Mesenchymal stem cell (in vitro differentiated cells and primary cell): ENCODE results near the gene PANK4.

Experiments used
- DNase-seq: peaks from one replicate; pipeline ENCODE4 v3.0.0-alpha.2; 2013
- H2AFZ ChIP-seq: one replicate; pipeline ENCODE4 v1.6.1; 2013; ENCODE audit warnings: low read depth, mild to moderate bottlenecking, control low read depth, inconsistent platforms, low read length, moderate library complexity
- H2AK5ac ChIP-seq: 2 replicates; pipeline ENCODE4 v1.6.1; 2013; ENCODE audit warnings: low read length, moderate library complexity, mild to moderate bottlenecking, inconsistent platforms; ENCODE audit not compliant: severe bottlenecking
- H2BK120ac ChIP-seq: one replicate; pipeline ENCODE4 v1.6.1; 2013; ENCODE audit warnings: low read depth, mild to moderate bottlenecking, inconsistent platforms, low read length, moderate library complexity
- H2BK12ac ChIP-seq, 2 experiments: one replicate each; pipeline ENCODE4 v1.6.1; 2013; ENCODE audit warnings: inconsistent platforms in 2 of 2, low read length in 2 of 2, mild to moderate bottlenecking in 2 of 2, moderate library complexity in 2 of 2, control low read depth in 1 of 2
- H2BK15ac ChIP-seq: one replicate; pipeline ENCODE4 v1.6.1; 2013; ENCODE audit warnings: mild to moderate bottlenecking, low read depth, inconsistent platforms; ENCODE audit not compliant: poor library complexity, severe bottlenecking
- H2BK5ac ChIP-seq: 2 replicates; pipeline ENCODE4 v1.6.1; 2013; ENCODE audit warnings: low read depth, mild to moderate bottlenecking, low read length, control low read depth, inconsistent platforms; ENCODE audit not compliant: poor library complexity, severe bottlenecking
- H3K14ac ChIP-seq, 2 experiments: one replicate each; pipeline ENCODE4 v1.6.1; 2013; ENCODE audit warnings: inconsistent platforms in 2 of 2, low read length in 2 of 2, control low read depth in 1 of 2, mild to moderate bottlenecking in 1 of 2, moderate library complexity in 1 of 2
- H3K18ac ChIP-seq, 2 experiments: one replicate each; pipeline ENCODE4 v1.6.1; 2013; ENCODE audit warnings: inconsistent platforms in 2 of 2, low read length in 2 of 2, control low read depth in 1 of 2, low read depth in 1 of 2, mild to moderate bottlenecking in 1 of 2
- H3K23ac ChIP-seq, 2 experiments: one replicate each; pipeline ENCODE4 v1.6.1; 2013; ENCODE audit warnings: inconsistent platforms in 2 of 2, low read length in 2 of 2, mild to moderate bottlenecking in 2 of 2, moderate library complexity in 2 of 2, control low read depth in 1 of 2
- H3K27ac ChIP-seq: 2 replicates; pipeline ENCODE4 v1.5.1; 2013; ENCODE audit warnings: mild to moderate bottlenecking, moderate library complexity, low read length, control low read depth, inconsistent platforms; ENCODE audit not compliant: poor library complexity, severe bottlenecking
- H3K27me3 ChIP-seq, 2 experiments: 2 replicates each; pipeline versions ENCODE4 v1.6.1 to v1.7.0; 2013; ENCODE audit warnings: low read length in 2 of 2, mild to moderate bottlenecking in 2 of 2, moderate library complexity in 2 of 2, control low read depth in 1 of 2, inconsistent platforms in 1 of 2; ENCODE audit not compliant: control insufficient read depth in 1 of 2, insufficient read depth in 1 of 2
- H3K36me3 ChIP-seq, 2 experiments: 2 replicates each; pipeline versions ENCODE4 v1.6.1 to v1.7.0; 2013; ENCODE audit warnings: low read length in 2 of 2, control low read depth in 1 of 2, inconsistent platforms in 1 of 2, low read depth in 1 of 2, mild to moderate bottlenecking in 1 of 2; ENCODE audit not compliant: insufficient read depth in 2 of 2, control insufficient read depth in 1 of 2
- H3K4ac ChIP-seq, 2 experiments: one replicate each; pipeline ENCODE4 v1.6.1; 2013; ENCODE audit warnings: inconsistent platforms in 2 of 2, low read length in 2 of 2, mild to moderate bottlenecking in 2 of 2, moderate library complexity in 2 of 2, control low read depth in 1 of 2, low read depth in 1 of 2
- H3K4me1 ChIP-seq: 2 replicates; pipeline ENCODE4 v1.6.1; 2013; ENCODE audit warnings: low read depth, low read length, control low read depth; ENCODE audit not compliant: control insufficient read depth, insufficient read depth
- H3K4me2 ChIP-seq: 2 replicates; pipeline ENCODE4 v1.6.1; 2013; ENCODE audit warnings: low read length, mild to moderate bottlenecking, inconsistent platforms; ENCODE audit not compliant: poor library complexity, severe bottlenecking
- H3K4me3 ChIP-seq, 2 experiments: 2 replicates each; pipeline versions ENCODE4 v1.5.1 to v1.7.0; 2013; ENCODE audit warnings: low read length in 2 of 2, mild to moderate bottlenecking in 2 of 2, control low read depth in 1 of 2, low read depth in 1 of 2; ENCODE audit not compliant: insufficient read depth in 1 of 2
- H3K79me1 ChIP-seq: replicated peaks from 2 replicates; pipeline ENCODE4 v1.6.1; 2013; ENCODE audit warnings: mild to moderate bottlenecking, control low read depth, low read length, inconsistent platforms; ENCODE audit not compliant: poor library complexity, severe bottlenecking
- H3K9ac ChIP-seq: 2 replicates; pipeline ENCODE4 v1.7.0; 2013; ENCODE audit warnings: mild to moderate bottlenecking, low read length, moderate library complexity
- H3K9me3 ChIP-seq: 2 replicates; pipeline ENCODE4 v1.7.0; 2013; ENCODE audit warnings: mild to moderate bottlenecking, low read length; ENCODE audit not compliant: control insufficient read depth
- H4K8ac ChIP-seq: one replicate; pipeline ENCODE4 v1.6.1; 2013; ENCODE audit warnings: inconsistent platforms, mild to moderate bottlenecking, low read length, moderate library complexity
- H4K91ac ChIP-seq: one replicate; pipeline ENCODE4 v1.6.1; 2013; ENCODE audit warnings: mild to moderate bottlenecking, low read length, inconsistent platforms
- WGBS: methylation state at CpG from one replicate; pipeline ENCODE4 v1.1.7; 2013; ENCODE audit warnings: mixed read lengths; 5-methylcytosine and 5-hydroxymethylcytosine counted together

Gene PANK4

DNA sequence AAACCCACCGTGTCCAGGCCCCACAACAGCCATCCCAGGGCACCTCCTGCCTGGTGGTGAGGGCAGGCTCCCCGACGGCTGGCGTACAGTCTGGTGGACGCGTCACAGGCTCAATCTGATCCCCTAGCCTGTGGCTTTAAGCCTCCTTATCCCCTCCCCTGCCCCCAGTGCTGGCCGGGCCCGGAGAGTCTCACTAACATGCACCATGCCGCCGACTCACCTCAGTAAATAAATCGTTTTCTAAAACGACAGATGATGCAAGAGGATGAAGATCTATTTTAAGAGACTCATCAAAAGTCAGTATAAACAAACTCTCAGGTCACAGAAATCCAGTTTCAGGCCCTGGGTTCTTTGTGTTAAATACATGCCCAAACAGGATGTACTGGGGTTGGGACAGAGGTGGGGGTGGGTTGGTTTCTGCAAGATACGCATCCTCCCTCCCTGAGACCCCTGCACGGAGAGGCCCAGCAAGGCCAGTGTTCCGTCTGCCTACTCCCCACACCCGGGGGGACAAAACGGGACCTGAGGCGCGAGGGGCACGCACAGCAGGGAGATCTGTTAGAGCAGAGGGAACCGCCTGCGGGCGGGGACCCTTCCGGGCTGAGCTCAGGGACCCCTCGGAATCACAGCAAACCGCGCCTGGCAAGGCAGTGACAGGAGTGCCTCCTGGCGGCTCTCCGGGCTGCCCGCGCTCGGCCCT lies 3.1 kb downstream of the PANK4 start:
- Histone ChIP-seq H3K4me1 (peaks cover 36% of the 10 kb centered on the region), H3K4me3 (no peak overlapping the region), H3K4ac (no peak overlapping the region), H3K27ac (no peak overlapping the region), H2AFZ (no peak overlapping the region), H2BK12ac (peak overlapping the region in 1 of 2 experiments; percentile 49), H3K79me1 (peaks cover 20% of the 10 kb centered on the region), H3K18ac (peak overlapping the region; percentile 56 to 58), H2AK5ac (no peak overlapping the region), H2BK5ac (no peak overlapping the region), H4K91ac (peak overlapping the region; percentile 75), H3K9me3 (no peaks in the 10 kb centered on the region), H2BK15ac (no peak overlapping the region), H3K36me3 (peaks cover 25 to 45% of the 10 kb centered on the region in 2 experiments), H3K27me3 (peaks cover 7 to 10% of the 10 kb centered on the region in 2 experiments), H4K8ac (peak overlapping the region; percentile 16), H3K14ac (no peak overlapping the region), H3K4me2 (no peak overlapping the region), H3K23ac (no peak overlapping the region), H3K9ac (no peak overlapping the region), H2BK120ac (no peak overlapping the region)
- WGBS: 70% methylated on average over 30 of the region's 32 CpGs
- peak; percentile 43 for DNase-seq

DNA sequence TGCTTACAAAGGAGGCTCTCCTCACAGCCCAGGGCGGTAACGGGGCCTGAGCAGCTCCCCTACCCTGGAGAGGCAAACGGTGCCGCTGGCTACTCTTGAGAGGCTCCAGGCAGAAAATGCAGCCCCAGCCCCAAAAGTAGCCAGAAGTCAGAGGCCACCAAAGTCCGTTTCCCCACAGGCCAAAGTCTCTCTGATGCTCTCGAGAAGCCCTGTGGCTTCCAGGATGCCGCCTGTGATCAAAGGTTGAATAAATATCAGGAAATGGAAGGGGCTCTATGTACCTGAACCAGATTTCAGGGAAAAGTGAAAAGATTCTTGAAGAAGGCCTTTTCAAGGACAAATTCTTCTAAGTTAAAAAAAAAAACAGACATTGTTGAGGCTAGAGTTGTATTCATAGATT lies 4.2 kb downstream of the PANK4 start:
- no peak overlapping the region for H3K23ac ChIP-seq
- H3K27ac ChIP-seq: no peak overlapping the region
- H3K4me1 ChIP-seq: peaks cover 27% of the 10 kb centered on the region
- H3K36me3 ChIP-seq: peaks cover 36 to 56% of the 10 kb centered on the region in 2 experiments
- 98% methylated on average over 7 of the region's 7 CpGs for WGBS
- no peak overlapping the region for H2AFZ ChIP-seq
- H2BK15ac ChIP-seq: no peak overlapping the region
- no peak overlapping the region for H3K4ac ChIP-seq
- no peak overlapping the region for H3K4me2 ChIP-seq
- no peak overlapping the region for H2BK5ac ChIP-seq
- no peak overlapping the region for H3K14ac ChIP-seq
- H4K91ac ChIP-seq: no peak overlapping the region
- no peak overlapping the region for H3K4me3 ChIP-seq
- peaks cover 28% of the 10 kb centered on the region for H3K79me1 ChIP-seq
- no peak overlapping the region for H3K18ac ChIP-seq
- H2BK12ac ChIP-seq: no peak overlapping the region
- no peaks in the 10 kb centered on the region for H3K9me3 ChIP-seq
- H3K27me3 ChIP-seq: no peaks in the 10 kb centered on the region
- no peak overlapping the region for H2BK120ac ChIP-seq
- H2AK5ac ChIP-seq: no peak overlapping the region
- no peak overlapping the region for H3K9ac ChIP-seq
- DNase-seq: no peak
- no peak overlapping the region for H4K8ac ChIP-seq

DNA sequence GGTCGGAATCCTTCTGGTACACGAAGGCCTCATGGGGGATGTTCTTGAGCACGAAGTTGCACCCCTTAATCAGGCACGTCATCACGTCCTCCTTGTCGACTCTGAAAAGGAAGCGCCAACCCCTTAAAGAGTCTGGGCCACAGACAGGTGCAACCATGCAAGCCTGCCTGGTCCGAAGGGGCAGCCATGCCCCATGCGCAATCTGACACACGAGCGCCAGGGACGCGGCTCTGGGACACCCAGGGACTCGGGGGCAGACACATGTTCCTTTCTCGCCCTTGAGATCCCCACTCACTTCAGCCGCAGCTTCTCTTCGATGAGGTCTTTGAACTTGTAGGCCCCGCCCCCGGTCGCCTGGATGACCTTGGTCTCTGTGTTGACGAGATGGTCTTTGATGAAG lies 5.6 kb downstream of the PANK4 start:
- 97% methylated on average over 21 of the region's 21 CpGs for WGBS
- DNase-seq: no peak
- Histone ChIP-seq H2AK5ac (no peak overlapping the region), H3K14ac (no peak overlapping the region), H3K18ac (no peak overlapping the region), H3K9me3 (no peaks in the 10 kb centered on the region), H3K9ac (no peak overlapping the region), H2BK15ac (no peak overlapping the region), H3K4me1 (peaks cover 22% of the 10 kb centered on the region), H3K23ac (no peak overlapping the region), H3K27ac (no peak overlapping the region), H2AFZ (no peak overlapping the region), H3K36me3 (peaks cover 50 to 70% of the 10 kb centered on the region in 2 experiments), H3K27me3 (no peaks in the 10 kb centered on the region), H3K4ac (no peak overlapping the region), H2BK120ac (no peak overlapping the region), H3K79me1 (peaks cover 40% of the 10 kb centered on the region), H3K4me3 (no peak overlapping the region), H4K8ac (no peak overlapping the region), H2BK12ac (no peak overlapping the region), H2BK5ac (no peak overlapping the region), H4K91ac (no peak overlapping the region), H3K4me2 (no peak overlapping the region)

DNA sequence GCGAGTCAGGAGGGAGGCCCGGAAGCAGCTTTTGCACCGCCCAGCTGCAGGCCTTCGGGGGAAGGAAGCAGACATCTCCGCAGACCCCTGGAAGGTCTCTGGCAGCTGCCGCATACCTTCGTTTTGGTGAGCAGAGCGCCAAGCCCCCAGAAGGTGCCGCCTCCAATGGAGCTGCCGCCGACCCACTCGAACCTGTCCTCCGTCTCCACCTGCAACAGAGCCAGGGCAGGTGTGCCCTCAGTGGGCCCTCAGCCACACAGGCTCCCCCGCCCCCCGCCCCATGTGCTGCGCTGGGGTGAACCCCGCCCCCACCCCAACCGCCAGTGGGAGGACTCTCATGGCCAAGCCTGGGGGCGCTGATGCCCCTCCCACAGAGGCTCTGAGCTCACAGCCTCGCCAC lies 6.2 kb downstream of the PANK4 start:
- no peak overlapping the region for H2BK120ac ChIP-seq
- H3K9me3 ChIP-seq: no peaks in the 10 kb centered on the region
- peaks cover 18% of the 10 kb centered on the region for H3K4me1 ChIP-seq
- DNase-seq: no peak
- H3K79me1 ChIP-seq: peaks cover 43% of the 10 kb centered on the region
- H2AK5ac ChIP-seq: no peak overlapping the region
- no peak overlapping the region for H3K4me3 ChIP-seq
- H3K4ac ChIP-seq: no peak overlapping the region
- no peak overlapping the region for H2BK12ac ChIP-seq
- WGBS: 94% methylated on average over 17 of the region's 20 CpGs
- no peaks in the 10 kb centered on the region for H3K27me3 ChIP-seq
- no peak overlapping the region for H3K18ac ChIP-seq
- no peak overlapping the region for H3K14ac ChIP-seq
- no peak overlapping the region for H3K4me2 ChIP-seq
- no peak overlapping the region for H3K27ac ChIP-seq
- no peak overlapping the region for H2AFZ ChIP-seq
- H4K91ac ChIP-seq: no peak overlapping the region
- H2BK5ac ChIP-seq: no peak overlapping the region
- H4K8ac ChIP-seq: no peak overlapping the region
- H3K36me3 ChIP-seq: peaks cover 53 to 76% of the 10 kb centered on the region in 2 experiments
- H2BK15ac ChIP-seq: no peak overlapping the region
- H3K23ac ChIP-seq: no peak overlapping the region
- H3K9ac ChIP-seq: no peak overlapping the region
